T-helper 17 cell (primary cell): Measurements from ENCODE around the gene CASP12. TPM values are rescaled to one million over a fixed set of nuclear protein-coding genes. Genes with fewer than 3 reads are reported as not detected.

Source experiments
- ATAC-seq: fragments of 150-1000 bp; cut with Tn5 transposase; 2 replicates; pipeline ENCODE4 v1.10.0; 2021; ENCODE audit warnings: mild to moderate bottlenecking, moderate library complexity
- DNase-seq, 3 donors: peaks; one replicate each; pipeline versions ENCODE4 v3.0.0 to v3.0.0-alpha.2; 2020 to 2021
- H3K9me3 ChIP-seq: one replicate; pipeline ENCODE4 v1.7.0; 2013; ENCODE audit warnings: low read length, mild to moderate bottlenecking; ENCODE audit not compliant: control insufficient read depth, poor library complexity, severe bottlenecking
- H3K27ac Mint-ChIP-seq: one replicate; pipeline ENCODE4 v1.8.0; 2022; ENCODE audit warnings: mild to moderate bottlenecking, moderate library complexity, mixed read lengths
- H3K27me3 Mint-ChIP-seq: one replicate; pipeline ENCODE4 v1.8.0; 2022; ENCODE audit warnings: mixed read lengths
- H3K36me3 Mint-ChIP-seq: one replicate; pipeline ENCODE4 v1.8.0; 2022; ENCODE audit warnings: low read depth, mixed read lengths
- H3K4me1 Mint-ChIP-seq: one replicate; pipeline ENCODE4 v1.8.0; 2022; ENCODE audit warnings: mild to moderate bottlenecking, mixed read lengths
- H3K4me3 Mint-ChIP-seq: one replicate; pipeline ENCODE4 v1.8.0; 2022; ENCODE audit warnings: mild to moderate bottlenecking, moderate library complexity, mixed read lengths
- total RNA-seq, 4 donors: library from RNA in 2 of 4; stranded (reverse) in 2 of 4; gene quantifications; one replicate each; pipeline ENCODE4 v1.2.3 and lab custom pipeline; 2022 to 2026

The CASP12 gene
- total RNA-seq, 2 donors from 2014 or later: not detected

DNA sequence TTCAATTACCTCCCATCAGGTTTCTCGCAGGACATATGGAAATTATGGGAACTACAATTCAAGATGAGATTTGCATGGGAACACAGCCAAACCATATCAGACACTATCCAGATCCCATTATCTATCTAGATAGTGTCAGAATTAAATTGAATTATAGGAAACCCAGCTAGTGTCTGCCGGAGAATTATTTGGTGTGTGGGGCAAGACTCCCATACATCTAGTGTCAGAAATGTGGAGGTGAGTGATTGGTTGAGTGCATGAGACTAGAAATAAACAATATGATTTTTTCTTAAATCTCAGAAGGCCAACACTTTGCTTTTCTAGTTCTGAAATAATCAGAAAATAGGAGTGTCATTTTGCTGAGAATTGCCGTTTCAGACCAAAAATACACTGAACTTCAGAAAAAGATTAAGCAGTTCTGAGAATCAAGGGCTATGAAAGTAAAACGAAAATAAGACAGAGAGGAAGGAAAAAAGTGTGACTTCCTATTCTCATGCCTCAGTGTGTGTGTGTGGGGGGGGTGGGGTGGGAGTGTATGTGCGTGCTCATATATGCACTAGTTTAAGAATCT, 21.3 kb downstream of the CASP12 start:
- ATAC-seq: peak; percentile 67
- Mint-ChIP-seq H3K27me3 (no peaks in the 10 kb centered on the region), H3K4me3 (peak overlapping the region; percentile 68), H3K4me1 (peaks cover 27% of the 10 kb centered on the region), H3K27ac (peak overlapping the region; percentile 77), H3K36me3 (no peaks in the 10 kb centered on the region)
- H3K9me3 ChIP-seq: no peaks in the 10 kb centered on the region
- DNase-seq: no peak

DNA sequence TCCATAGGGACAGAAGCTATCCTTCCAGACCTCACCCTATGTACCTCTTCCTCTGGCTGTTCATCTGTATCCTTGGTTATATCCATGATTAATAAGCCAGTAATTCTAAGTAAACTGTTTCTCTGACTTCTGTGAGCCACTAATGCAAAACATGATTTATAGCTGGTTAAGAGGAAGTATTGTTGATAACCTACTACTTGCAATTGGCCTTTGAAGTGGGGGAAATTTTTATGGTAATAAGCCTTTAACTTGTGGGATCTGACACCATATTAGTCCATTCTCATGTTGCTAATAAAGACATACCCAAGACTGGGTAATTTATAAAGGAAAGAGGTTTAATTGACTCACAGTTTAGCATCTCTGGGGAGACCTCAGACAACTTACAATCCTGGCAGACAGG, 21.9 kb downstream of the CASP12 start:
- peak; percentile 57 for ATAC-seq
- no peak for DNase-seq
- Mint-ChIP-seq H3K4me1 (peaks cover 27% of the 10 kb centered on the region), H3K4me3 (peak overlapping the region; percentile 68), H3K27ac (peak overlapping the region; percentile 77), H3K27me3 (no peaks in the 10 kb centered on the region), H3K36me3 (no peaks in the 10 kb centered on the region)
- no peaks in the 10 kb centered on the region for H3K9me3 ChIP-seq

DNA sequence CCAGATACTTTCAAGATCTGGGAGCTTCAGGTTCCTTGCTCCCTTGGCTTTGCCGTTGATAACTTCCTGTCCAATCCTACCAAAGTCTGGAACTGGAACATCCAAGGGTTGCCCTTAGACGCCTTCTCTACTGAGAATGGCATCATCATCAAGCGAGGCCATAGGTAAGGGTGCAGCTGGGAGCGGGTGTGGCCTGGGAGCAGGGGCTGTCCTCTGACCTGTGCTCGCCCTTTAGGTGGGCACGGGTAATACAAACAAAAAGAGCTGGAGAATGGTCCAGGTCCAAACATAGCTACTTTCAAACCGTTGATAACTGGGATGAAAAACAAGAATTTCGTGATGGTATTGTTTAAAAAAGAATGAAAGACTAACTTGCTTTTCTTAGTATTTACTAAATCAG, 25.0 kb downstream of the CASP12 start:
- H3K36me3 Mint-ChIP-seq: no peaks in the 10 kb centered on the region
- peaks cover 24% of the 10 kb centered on the region for H3K4me1 Mint-ChIP-seq
- no peak overlapping the region for H3K27ac Mint-ChIP-seq
- H3K9me3 ChIP-seq: no peaks in the 10 kb centered on the region
- H3K27me3 Mint-ChIP-seq: no peaks in the 10 kb centered on the region
- H3K4me3 Mint-ChIP-seq: no peak overlapping the region
- DNase-seq (no peak), ATAC-seq (no peak)

DNA sequence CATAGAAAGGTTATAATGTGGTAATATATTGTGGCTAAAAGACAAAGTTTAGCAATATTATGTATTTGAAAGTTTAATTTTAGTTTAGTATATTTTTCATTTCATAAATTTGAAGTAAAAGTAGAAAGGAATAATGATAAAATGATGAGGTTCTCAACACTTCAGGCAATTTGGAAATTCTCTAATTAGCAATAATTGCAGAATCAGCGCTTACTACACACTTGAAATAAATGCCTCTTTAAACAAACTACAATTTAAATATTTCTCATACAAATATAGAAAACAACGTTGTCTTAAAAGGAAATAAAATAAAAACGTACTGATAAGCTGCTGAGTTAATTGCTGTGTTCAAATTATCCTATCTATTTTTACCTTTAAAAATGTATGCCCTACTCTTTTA, 25.9 kb downstream of the CASP12 start:
- ATAC-seq (no peak), DNase-seq (no peak)
- no peaks in the 10 kb centered on the region for H3K27me3 Mint-ChIP-seq
- H3K36me3 Mint-ChIP-seq: no peaks in the 10 kb centered on the region
- H3K9me3 ChIP-seq: no peaks in the 10 kb centered on the region
- peaks cover 15% of the 10 kb centered on the region for H3K4me1 Mint-ChIP-seq
- H3K27ac Mint-ChIP-seq: no peak overlapping the region
- no peak overlapping the region for H3K4me3 Mint-ChIP-seq

DNA sequence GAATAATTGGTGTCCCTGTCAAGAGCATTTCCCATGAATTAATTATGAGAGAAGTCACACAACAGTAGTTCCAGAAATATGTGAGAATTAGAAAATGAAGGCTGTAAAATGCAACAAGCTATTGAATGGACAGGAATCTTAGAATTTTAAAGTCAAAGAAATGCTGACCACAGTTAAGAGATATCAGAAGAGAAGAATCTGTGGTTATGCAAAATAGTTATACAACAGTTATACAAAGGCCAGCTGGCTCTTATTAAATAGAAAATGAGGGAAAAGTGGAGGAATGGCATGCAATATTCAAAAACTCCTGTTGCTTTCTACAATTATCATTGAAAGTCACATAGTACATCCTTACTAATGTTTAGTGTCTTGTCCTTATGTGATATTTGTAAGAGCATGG, 27.4 kb downstream of the CASP12 start:
- H3K27me3 Mint-ChIP-seq: no peaks in the 10 kb centered on the region

DNA sequence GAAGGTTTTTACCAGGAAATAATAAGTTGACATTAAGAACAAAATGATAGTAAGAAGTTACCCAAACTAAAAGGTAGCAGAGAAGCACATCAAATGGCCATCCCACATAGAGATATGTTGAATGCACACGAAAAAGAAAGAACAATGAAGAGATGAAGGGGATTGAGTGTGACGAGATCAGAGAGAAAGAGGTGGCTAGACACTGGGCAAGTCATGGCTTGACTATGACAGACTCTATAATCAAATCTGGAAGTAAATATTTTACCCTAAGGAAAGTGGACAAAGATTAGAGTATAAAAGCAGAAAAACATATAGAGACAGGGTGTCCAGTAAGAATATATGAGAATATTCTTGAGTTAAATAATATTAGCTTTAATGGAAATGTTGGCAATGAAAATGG, 31.4 kb downstream of the CASP12 start:
- ATAC-seq: no peak
- H3K4me1 Mint-ChIP-seq: peaks cover 3% of the 10 kb centered on the region
- H3K27ac Mint-ChIP-seq: no peak overlapping the region
- H3K9me3 ChIP-seq: no peaks in the 10 kb centered on the region
- no peak for DNase-seq
- no peaks in the 10 kb centered on the region for H3K27me3 Mint-ChIP-seq
- peaks cover 4% of the 10 kb centered on the region for H3K36me3 Mint-ChIP-seq
- H3K4me3 Mint-ChIP-seq: no peak overlapping the region

More for the DNA sequence above, 27.4 kb downstream of the CASP12 start:
- H3K9me3 ChIP-seq: no peaks in the 10 kb centered on the region
- no peak for DNase-seq
- Mint-ChIP-seq H3K4me1 (peaks cover 6% of the 10 kb centered on the region), H3K4me3 (no peak overlapping the region), H3K27ac (no peak overlapping the region), H3K36me3 (peaks cover 2% of the 10 kb centered on the region)
- ATAC-seq: no peak

DNA sequence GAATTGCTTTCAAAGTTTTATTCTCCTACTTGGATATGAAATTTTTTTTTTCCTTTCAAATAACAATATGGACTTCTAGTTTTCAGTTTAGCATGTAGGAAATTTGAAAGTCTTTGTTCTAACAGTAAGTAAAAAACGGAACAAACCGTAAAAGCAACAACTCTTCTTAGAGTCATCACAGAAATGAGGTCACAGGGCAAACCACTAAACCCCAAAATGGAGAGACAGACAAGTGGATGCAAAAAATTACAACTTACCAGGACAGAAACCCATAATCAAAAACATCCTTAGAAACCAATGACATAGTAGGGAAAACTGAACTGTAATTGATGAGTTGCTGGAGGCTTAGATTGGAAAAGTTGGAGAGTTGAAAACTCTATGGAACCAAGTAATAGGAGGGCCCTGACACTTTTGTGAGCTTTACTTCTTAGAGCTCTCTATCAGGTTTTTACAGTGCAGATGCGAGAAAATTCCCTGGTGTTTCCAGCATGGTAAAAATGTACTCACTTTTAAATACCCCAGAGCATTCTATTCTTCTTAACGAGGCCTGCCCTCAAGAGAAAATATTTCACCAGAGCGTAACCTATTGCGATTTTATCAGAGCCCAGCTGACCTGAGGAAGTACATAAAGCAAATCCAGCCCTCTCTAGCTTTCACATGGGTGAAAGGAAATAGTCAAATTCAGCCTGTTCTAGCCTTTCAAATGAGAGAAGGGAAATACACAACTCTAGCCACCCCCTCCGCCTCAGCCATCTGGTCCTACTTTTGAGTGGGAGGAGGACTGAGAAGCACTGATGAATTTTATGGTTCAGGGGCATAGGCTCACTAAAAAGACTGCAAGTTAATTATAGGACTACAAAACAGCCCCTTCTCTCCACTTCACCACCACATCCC, 39.1 kb downstream of the CASP12 start:
- peaks cover 24% of the 10 kb centered on the region for H3K4me1 Mint-ChIP-seq
- peak overlapping the region; percentile 73 for H3K4me3 Mint-ChIP-seq
- H3K27ac Mint-ChIP-seq: peak overlapping the region; percentile 95

DNA sequence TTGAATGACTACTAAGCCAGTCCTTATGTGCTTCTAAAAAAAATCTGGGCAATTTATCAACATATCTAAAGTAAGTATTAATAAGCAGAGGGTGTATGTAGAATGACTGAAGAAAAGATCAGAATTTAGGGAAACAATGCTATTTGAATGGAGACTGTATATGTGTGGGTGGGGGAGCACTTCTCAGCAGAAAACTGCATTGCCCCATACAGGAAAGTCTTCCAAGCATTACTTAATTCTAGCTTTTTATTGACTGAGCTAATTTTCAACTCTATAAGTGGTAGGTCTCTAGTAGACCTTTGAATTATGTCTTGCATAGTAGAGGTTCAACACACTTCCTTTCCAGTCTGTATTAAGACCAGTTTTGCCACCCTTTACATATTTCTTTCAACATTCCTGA, 41.7 kb downstream of the CASP12 start:
- peak overlapping the region; percentile 95 for H3K27ac Mint-ChIP-seq
- no peak for DNase-seq
- H3K4me3 Mint-ChIP-seq: no peak overlapping the region
- no peak for ATAC-seq
- peaks cover 21% of the 10 kb centered on the region for H3K4me1 Mint-ChIP-seq
- H3K36me3 Mint-ChIP-seq: no peaks in the 10 kb centered on the region
- H3K9me3 ChIP-seq: no peaks in the 10 kb centered on the region
- H3K27me3 Mint-ChIP-seq: no peaks in the 10 kb centered on the region

More for the DNA sequence above, 39.1 kb downstream of the CASP12 start:
- no peaks in the 10 kb centered on the region for H3K27me3 Mint-ChIP-seq
- ATAC-seq (peak; percentile 87), DNase-seq (no peak)
- no peaks in the 10 kb centered on the region for H3K36me3 Mint-ChIP-seq
- no peaks in the 10 kb centered on the region for H3K9me3 ChIP-seq

DNA sequence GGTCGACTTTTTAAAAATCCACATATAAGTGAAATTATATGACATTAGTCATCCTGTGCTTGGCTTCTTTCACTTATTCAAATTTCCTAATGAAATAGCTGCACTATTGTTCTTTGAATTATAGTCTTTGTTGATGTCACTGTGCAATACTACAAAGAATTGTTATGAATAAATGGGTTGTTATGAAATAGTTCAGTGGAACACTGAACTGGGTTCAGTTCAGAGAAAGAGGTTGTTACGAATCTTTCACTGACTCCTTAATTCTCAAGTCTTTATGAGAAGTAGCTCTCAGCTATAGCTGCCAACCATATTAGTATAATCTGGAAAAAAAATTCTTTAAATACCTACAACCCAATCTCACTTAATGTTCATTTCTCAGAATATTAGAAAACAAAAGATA, 42.3 kb downstream of the CASP12 start:
- Mint-ChIP-seq H3K27me3 (no peaks in the 10 kb centered on the region), H3K4me3 (no peak overlapping the region), H3K36me3 (no peaks in the 10 kb centered on the region), H3K4me1 (peaks cover 21% of the 10 kb centered on the region), H3K27ac (no peak overlapping the region)
- DNase-seq (no peak), ATAC-seq (no peak)
- no peaks in the 10 kb centered on the region for H3K9me3 ChIP-seq

DNA sequence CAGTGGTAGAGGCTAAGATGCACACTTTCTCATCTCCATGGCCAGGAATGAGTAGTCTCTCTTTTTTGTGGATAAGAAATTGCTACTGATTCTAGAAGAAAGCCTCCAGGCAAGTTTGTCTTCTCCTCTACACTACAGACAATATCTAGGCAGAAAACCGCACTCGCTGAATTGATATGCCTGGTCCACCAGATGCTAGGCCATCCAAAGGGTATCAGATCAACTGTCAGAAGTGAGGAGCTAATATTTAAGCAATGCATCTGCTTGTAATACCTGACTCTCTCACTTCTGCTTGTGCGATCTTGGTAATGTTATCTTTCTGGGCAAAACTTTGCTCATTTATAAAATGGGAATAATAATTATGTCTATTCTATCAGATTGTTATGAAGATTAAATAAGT, 45.0 kb downstream of the CASP12 start:
- H3K27me3 Mint-ChIP-seq: no peaks in the 10 kb centered on the region
- H3K27ac Mint-ChIP-seq: no peak overlapping the region
- H3K36me3 Mint-ChIP-seq: no peaks in the 10 kb centered on the region
- no peak overlapping the region for H3K4me3 Mint-ChIP-seq
- DNase-seq (no peak), ATAC-seq (no peak)
- no peaks in the 10 kb centered on the region for H3K9me3 ChIP-seq
- peaks cover 8% of the 10 kb centered on the region for H3K4me1 Mint-ChIP-seq

DNA sequence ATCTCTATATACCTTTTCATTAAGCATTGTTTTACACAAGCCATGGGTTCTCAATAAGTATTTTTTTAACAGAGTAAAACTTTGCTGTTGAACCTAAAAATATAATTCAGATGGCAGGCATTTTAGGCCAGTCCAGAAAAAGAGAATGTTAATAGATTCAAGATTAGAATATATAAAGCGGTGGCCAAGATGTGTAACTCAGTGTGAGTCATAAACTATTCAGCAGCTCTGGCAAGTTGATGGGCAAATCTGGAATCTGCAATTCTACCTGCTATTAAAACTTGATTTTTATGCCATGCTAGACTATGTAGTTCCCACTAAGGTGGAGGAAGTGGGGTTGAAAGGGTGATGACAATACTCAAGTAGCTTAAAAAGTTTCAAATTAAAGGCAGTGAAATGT, 45.4 kb downstream of the CASP12 start:
- Mint-ChIP-seq H3K4me3 (no peak overlapping the region), H3K36me3 (no peaks in the 10 kb centered on the region), H3K27ac (no peak overlapping the region), H3K27me3 (no peaks in the 10 kb centered on the region), H3K4me1 (peaks cover 4% of the 10 kb centered on the region)
- DNase-seq: no peak
- H3K9me3 ChIP-seq: no peaks in the 10 kb centered on the region
- ATAC-seq: no peak

DNA sequence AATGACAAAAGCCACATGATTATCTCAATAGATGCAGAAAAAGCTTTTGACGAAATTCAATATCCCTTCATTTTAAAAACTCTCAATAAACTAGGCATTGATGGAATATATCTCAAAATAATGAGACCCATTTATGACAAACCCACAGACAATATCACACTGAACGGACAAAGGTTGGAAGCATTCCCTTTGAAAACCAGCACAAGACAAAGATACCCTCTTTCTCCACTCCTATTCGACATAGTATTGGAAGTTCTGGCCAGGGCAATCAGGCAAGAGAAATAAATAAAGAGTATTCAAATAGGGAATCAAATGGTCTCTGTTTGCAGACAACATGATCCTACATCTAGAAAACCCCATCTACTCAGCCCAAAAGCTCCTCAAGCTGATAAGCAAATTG, 52.0 kb downstream of the CASP12 start:
- DNase-seq: no peak
- Mint-ChIP-seq H3K4me1 (no peaks in the 10 kb centered on the region), H3K4me3 (no peak overlapping the region), H3K27ac (no peak overlapping the region), H3K36me3 (no peaks in the 10 kb centered on the region), H3K27me3 (no peaks in the 10 kb centered on the region)
- H3K9me3 ChIP-seq: no peaks in the 10 kb centered on the region
- ATAC-seq: no peak

DNA sequence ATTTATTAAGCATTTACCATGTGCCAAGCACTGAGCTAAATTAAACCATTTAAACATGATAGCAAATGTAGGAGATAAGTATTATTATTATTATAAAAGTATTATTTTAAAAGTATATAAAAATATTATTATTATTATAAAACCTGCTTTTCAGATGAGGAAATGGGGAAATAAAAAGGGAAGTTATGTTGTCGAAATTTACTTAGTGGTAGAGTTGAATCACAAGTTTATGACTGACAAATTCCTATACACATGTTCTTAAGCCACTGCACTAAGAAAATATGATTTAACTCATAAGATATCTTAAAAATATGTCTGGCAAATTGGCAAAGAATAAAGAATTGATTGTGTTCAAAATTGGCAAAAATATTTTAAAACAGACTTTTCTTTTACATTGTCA, 53.8 kb downstream of the CASP12 start:
- H3K36me3 Mint-ChIP-seq: no peaks in the 10 kb centered on the region
- no peaks in the 10 kb centered on the region for H3K4me1 Mint-ChIP-seq
- no peaks in the 10 kb centered on the region for H3K9me3 ChIP-seq
- ATAC-seq (no peak), DNase-seq (no peak)
- no peak overlapping the region for H3K27ac Mint-ChIP-seq
- no peaks in the 10 kb centered on the region for H3K27me3 Mint-ChIP-seq
- no peak overlapping the region for H3K4me3 Mint-ChIP-seq
